ENCODE data around the gene CELF2.
"Not testable (repeated sequence)": the region's sequence is repeated elsewhere in the genome, so short reads cannot be mapped to it uniquely, and the experiment has no call there.

CELF2 gene

DNA sequence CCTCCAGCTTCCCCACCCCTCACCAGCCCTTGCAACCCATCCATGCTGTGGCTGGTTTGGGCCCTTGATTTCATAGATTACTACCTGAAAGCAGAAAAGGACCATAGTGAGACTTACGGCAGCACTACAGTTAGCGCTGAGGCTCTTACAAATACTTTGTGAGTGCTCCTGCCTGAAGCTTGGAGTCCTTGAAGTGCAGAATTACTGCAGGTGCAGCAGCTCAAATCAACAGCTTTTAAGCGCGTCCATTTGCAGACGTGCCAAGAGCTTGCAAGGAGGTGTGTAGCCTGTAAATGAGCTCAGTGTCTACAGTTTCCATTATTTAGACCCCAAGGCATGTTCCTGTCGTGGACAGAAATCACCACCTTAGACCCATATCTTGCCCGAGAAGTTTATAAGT, 103.0 kb downstream of the CELF2 start:
- DNase-seq (ENCODE audit: low read depth in 1 of 2, low spot score in 1 of 2) = no peak

DNA sequence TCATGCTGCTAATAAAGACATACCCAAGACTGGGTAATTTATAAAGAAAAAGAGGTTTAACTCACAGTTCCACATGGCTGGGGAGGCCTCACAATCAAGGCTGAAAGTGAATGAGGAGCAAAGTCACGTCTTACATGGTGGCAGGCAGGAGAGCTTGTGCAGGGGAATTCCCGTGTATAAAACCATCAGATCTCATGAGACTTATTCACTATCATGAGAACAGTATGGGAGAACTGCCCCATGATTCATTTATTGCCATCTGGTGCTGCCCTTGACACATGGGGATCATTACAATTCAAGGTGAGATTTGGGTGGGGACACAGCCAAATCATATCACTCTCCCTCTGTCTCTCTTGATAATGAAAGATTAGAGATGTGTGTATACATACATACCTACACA, 106.2 kb downstream of the CELF2 start:
- not testable (repeated sequence) for DNase-seq (ENCODE audit: low read depth in 1 of 2, low spot score in 1 of 2)

DNA sequence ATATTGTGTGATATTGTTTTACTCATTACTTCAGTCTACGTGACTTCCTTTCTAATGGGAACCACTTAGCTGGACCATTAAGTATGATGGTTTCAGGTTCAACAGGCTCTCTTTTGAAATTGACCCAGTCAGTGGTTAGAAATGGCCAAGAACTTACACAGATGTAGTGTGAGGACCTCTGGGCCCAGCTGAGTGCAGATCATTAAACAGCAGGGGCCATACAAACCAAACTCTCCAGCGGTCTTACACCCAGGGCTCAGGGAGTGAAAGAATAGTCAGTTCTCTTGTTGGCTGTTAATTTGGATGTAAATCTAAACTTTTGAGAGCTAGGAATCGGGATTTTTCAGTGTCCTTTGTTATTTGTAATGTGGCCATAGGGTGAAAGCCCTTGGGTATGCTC, 107.3 kb downstream of the CELF2 start:
- DNase-seq (ENCODE audit: low read depth in 1 of 2, low spot score in 1 of 2) = no peak

DNA sequence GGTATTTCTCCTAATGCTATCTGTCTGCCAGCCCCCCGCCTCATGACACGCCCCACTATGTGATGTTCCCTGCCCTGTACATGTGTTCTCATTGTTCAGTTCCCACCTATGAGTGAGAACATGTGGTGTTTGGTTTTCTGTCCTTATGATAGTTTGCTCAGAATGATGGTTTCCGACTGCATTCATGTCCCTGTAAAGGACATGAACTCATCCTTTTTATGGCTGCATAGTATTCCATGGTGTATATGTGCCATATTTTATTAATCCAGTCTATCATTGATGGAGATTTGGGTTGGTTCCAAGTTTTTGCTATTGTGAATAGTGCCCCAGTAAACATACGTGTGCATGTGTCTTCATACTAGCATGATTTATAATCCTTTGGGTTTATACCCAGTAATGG, 109.3 kb downstream of the CELF2 start:
- DNase-seq (ENCODE audit: low read depth in 1 of 2, low spot score in 1 of 2) = not testable (repeated sequence)

DNA sequence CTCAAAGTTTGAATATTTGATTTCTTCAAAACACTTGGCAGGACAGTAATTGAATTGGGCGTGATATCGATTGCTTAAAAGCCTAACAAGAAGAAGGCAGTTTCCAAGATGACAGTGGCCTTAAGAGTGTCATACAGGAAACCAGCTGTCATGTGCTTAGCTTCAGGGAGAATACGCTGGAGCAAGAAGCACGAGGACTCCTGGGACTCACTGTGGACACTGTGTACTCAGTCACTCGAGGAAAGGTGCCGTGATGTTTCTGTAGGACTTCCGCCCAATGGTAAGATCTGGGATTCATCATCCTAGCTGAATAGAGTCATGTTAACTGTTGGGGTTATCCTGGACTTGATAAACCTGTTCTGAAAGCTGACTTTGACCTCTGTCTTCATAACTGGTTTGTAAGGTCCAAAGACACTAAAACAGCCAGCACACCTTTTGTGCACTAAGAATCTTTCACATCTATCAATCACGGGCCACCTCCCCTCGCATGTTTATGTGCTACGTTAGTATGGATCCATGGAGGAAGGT, 113.5 kb downstream of the CELF2 start:
- no peak for DNase-seq (ENCODE audit: low read depth in 1 of 2, low spot score in 1 of 2)

DNA sequence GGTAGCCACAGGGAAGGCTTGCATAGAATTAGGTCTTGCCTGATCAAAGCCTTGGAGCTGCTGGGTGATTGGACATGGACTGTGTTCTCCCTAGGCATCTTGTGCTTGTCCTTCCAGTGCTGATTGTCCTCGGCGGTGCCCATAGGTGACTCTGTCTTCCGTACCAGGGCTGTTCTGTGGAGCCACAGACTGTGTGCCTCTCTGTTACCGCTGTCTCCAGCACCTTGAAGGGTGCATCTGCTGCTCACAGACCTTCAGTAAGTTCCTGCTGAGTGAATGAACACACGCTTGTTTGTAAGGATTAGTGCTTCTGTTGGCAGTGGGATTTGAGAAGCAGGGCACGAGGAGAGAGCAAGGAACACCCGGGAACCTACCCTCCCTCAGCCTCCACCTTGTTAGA, 116.7 kb downstream of the CELF2 start:
- DNase-seq (ENCODE audit: low read depth in 1 of 2, low spot score in 1 of 2) = no peak

DNA sequence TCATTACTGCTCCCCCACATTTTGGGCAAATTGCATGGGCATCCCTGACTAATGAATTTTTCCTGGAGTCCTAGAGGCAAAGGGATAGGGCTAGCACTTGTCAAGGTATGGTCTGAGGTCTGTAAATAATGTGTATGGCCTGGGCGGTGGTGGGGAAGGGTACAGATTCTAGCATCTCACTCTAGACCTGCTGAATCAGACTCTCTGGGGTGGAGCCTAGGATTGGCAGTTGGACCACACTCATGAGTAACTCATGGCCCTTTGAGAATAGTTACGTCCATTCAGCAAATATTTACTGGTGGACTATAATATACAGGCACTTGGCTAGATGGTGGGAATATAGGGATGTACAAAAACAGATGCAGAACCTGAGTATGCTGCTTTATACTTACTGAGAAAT, 118.0 kb downstream of the CELF2 start:
- no peak for DNase-seq (ENCODE audit: low read depth in 1 of 2, low spot score in 1 of 2)

DNA sequence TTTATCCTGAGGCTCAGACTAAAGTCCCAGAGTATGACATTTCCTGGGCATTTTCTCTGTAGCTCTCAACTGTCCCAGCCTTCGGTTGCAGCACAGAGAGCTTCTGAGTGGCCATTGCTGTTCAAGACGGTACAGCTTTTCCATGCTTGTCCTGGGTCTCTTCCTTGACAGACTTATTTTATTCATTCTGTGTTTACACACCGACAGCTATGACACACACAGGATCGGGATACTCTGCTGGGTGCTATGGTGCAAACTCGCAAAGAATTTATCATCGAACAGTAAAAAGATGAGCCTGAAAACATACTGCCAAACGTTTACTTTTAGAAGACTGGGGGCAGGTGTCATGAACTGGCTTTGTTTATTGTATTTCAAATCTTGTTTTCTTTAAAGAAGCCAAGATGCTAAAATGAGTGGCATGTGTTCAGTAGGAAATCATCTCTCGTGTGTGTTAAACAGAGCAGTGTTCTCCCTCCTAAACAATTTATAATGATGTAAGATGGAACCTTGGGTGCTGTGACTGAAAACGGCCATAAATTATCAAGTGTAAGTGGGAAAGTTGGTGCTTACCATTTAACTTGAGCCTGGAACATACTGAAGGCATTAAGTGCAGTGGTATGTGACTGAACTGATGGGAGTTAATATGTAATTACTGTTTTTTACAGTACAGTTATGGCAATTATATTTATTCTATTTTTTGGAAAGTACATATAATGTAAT, 120.8 kb downstream of the CELF2 start:
- DNase-seq (ENCODE audit: low read depth in 1 of 2, low spot score in 1 of 2) = no peak

DNA sequence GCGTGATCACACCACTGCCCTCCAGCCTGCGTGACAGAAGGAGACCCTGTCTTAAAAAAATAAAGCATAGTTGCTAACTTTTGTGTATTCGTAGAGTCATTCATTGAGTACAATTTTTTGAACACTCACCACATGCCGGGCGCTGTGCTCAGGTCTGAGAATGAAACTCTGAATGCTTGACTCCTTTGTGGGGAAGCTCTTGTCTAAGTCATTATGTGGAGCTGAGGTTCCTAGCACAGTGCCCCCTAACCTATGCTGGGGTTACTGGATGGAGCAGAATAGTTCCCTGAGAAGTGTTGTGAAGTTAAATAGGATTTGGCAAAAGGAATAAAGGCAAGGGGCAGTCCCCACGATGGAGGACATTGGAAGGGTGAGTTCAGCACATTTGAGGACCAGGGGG, 123.3 kb downstream of the CELF2 start:
- DNase-seq (ENCODE audit: low read depth in 1 of 2, low spot score in 1 of 2) = no peak

DNA sequence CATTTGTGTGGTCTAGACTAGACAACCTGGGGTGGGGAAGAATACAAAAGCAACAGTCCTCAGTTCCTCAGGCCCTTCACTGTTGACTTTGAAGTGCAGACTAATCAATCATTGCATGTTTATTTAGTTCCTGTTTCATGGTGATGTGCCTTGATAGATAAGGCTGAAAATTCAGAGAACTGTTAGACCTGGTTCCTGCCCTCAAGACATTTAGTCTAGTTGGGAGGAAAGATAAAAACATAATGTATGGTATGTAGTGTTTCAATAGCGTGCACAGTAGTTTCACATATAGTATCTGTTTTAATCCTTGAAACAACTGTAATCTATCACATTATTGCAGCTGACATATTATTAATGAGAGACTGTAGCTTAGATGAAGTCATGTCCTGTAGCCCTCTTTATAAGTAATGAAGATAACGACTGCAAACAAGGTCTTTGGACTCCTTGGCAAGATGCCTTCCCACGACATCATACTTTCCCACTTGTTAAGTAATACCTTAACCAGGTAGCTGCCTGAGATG, 124.0 kb downstream of the CELF2 start:
- no peak for DNase-seq (ENCODE audit: low read depth in 1 of 2, low spot score in 1 of 2)

DNA sequence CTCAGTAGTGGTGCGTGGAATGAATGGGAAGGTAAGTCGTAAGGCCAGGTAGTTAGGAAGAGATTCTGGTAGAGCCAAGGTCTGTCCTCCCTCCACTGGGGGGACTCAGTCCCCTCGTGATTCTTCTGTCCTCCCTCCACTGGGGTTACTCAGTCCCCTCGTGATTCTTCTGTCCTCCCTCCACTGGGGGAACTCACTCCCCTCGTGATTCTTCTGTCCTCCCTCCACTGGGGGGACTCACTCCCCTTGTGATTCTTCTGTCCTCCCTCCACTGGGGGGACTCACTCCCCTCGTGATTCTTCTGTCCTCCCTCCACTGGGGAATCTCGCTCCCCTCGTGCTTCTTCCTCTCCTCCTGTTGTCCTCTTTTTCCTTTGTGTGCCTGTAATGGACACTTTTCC, 125.1 kb downstream of the CELF2 start:
- no peak for DNase-seq (ENCODE audit: low read depth in 1 of 2, low spot score in 1 of 2)

DNA sequence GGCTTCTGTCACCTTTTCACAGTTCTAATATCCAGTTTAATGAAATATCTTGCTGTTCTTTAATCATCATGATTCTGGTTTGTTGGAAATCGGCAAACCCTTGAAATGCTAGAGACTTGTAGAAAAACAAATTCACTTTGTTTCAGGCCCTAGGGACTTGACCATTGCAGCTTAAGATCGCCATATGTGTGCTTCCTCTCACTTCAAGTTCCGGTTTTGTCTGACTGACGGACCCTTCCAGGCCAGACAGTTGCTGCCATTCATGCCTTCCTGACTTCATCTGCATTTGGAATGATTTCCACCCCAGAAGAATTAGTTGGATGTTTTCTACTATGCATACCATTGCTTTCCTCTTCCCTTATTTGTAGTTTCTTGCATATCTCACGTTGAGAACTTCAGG, 125.6 kb downstream of the CELF2 start:
- DNase-seq (ENCODE audit: low read depth in 1 of 2, low spot score in 1 of 2) = no peak

DNA sequence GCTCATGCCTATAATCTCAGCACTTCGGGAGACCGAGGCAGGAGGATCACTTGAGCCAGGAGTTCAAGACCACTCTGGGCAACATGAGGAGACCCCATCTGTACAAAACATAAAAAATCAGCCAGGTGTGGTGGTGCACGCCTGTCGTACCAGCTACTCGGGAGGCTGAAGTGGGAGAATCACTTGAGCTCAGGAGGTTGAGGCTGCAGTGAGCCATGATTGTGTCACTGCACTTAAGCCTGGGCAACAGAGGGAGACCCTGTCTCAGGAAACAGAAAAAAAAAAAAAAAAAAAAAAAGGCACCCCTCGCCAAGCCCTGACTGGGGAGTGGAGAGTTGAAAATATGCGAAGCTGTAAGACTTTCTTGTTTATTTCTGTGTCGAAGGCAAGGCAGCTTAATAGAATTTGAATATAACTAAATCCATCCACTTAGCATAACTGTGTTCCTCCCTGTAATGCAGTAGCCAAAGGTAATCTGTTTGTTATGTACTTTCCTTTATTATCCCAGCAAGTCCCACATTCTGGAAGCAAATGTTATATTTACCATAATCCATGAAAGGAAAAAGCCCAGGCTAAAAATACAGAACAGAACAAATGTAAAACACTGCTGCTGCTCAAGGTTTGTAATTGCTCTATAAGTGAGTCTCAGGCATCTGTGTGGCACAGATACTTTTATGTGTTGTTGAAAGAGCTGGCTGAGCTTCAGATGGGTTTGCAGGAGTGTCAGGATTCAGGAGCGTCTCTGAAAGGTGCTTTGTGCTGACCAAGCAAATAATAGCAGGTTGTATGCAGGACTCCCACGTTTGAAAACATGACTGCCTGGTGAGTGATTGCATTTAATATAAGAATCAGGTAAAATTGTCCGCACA, 127.2 kb downstream of the CELF2 start:
- no peak for DNase-seq (ENCODE audit: low read depth in 1 of 2, low spot score in 1 of 2)

DNA sequence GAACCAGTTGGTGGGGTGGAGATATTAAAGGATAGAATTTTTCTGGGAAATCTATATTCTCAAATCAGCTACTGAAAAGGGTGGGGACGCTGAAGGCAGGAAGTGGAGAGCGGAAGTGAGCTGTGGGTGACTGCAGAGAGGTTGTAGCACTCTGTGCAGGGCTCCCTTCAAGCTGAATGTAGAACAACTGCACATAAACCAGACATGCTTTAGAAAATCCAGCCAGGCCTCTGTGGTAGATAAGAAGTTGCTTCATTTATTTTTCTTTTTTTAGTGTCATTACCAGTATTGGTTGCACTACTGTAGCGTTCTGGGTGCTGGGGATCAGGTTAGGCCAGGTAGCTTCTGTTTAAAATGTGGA, 127.8 kb downstream of the CELF2 start:
- DNase-seq (ENCODE audit: low read depth in 1 of 2, low spot score in 1 of 2) = no peak

DNA sequence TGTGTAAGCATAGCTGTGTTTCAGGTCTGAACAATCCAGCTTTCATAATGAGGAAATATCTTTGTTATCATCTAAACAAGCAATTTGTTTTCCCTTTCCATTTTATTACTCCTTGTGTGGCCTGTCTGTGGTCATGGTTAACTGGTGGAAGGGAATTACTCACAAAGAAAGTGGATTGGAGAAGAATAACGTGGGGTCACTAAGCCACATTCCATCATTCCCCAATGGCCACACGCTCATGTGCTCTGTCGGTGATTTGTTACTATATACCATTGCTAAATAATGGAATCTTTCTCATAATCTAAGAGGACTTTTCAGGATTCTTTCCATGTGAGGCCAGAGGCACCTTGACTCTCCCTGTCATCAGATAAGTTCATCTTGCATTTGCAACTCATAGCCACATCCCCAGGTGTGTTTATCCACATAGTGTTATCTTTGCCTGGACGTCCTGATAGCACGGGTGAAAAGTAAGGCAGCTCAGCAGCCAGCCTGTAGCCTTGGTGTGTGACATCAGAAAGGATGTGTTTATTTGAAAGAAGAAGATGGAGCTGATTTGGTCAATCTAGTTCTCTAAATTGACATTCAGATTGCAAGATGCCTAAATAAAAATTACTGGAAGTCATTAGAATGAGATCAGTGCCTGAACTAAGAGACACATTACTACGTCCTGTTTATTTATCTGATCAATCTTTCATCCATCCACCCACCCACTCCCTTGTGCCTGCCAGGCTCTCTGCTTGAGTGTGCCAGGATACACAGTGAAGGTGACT, 128.9 kb downstream of the CELF2 start:
- no peak for DNase-seq (ENCODE audit: low read depth in 1 of 2, low spot score in 1 of 2)

DNA sequence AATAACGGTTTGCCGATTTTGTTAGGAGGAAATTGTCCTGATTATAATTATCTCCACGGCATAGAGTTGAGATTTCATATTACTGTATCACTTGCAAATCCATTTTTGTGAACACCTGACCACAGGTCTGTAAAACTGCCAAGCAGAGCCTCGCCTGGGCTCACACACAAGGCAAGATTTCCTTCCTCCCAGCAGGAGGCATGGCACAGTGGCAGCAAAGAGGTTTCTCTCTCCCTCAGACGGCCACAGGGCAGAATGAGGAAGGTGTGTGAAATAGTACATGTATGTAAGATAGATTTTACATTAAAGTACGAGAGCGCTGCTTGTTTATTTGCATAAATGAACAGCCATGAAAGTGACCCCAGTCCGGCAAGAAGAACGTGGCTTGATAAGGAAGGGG, 130.1 kb downstream of the CELF2 start:
- no peak for DNase-seq (ENCODE audit: low read depth in 1 of 2, low spot score in 1 of 2)

DNA sequence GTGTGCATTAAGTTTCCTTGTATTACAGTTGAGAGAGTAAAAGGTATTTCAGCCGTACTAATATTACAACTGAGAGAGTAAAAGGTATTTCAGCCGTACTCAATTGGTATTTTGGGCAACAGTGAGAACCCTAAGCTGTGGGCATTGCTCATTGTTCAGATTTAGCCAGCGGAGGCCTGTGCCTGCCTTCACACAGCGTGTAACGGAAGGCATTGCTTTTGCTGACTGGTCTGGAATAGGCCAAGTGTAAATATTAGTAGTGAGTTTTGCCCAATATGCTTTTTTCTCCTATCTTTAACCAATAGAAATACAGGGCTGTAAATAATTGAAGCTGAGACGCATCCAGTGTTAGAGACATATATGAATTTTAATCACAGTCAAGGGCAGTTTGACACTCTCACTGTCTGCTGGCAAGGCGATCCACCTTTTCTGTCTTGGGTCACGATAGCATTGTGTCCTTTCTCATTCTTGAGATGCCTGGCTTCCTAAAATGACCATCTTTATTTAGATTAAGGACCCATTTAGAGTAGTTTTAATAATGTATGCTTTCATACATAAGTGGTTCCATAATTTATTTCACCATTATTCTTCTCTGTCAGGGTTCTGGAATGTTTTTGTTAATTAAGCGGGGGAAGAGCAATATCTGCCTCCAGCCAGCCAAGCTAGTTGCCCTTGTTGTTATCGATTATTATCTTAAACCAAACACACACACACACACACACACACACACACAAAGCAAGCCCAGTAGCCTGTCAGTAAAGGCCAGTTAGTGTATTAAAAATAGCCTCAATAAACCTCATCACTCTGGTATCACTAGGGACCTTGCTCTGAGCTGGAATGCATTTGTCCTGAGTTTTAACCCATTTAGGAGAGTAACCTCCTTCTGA, 130.7 kb downstream of the CELF2 start:
- no peak for DNase-seq (ENCODE audit: low read depth in 1 of 2, low spot score in 1 of 2)

DNA sequence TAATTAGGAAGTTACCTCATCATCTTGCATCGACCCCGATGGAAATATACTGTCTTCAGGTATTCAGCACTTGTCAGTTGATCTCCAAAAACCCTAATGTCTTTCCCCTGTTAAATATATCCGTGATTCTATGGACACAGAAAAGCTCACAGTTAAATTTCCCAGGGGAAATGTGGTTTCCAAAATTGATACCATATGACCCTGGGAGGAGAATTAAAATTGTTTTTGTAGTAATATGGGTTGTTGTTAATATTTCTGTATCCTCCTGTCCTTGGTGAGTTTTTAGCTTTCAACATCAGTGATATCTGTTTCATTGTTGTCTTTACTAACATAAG, 132.1 kb downstream of the CELF2 start:
- no peak for DNase-seq (ENCODE audit: low read depth in 1 of 2, low spot score in 1 of 2)

DNA sequence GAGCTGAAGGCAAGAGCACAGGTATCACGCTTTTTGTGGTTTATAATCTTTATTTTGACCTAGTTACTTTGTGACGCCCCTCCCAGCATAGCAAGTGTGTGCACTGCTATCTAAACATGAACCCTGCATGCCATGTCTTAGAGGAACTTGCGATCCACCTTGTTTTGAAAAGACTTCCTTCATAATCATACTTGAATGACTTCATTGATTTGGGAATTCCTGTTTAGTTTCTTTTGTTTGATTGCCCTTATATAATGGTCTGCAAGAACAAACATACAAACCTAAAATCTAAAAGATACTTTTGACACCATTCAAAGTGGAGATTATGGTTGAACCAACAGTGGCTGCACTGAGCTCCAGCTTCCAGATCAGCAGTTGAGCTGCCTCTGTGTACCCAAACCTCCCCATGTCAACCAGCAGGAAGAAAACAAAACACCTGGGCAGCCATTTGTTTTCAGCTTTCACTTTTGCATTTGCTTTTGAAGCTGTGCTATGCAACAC, 132.6 kb downstream of the CELF2 start:
- DNase-seq (ENCODE audit: low read depth in 1 of 2, low spot score in 1 of 2) = no peak

DNA sequence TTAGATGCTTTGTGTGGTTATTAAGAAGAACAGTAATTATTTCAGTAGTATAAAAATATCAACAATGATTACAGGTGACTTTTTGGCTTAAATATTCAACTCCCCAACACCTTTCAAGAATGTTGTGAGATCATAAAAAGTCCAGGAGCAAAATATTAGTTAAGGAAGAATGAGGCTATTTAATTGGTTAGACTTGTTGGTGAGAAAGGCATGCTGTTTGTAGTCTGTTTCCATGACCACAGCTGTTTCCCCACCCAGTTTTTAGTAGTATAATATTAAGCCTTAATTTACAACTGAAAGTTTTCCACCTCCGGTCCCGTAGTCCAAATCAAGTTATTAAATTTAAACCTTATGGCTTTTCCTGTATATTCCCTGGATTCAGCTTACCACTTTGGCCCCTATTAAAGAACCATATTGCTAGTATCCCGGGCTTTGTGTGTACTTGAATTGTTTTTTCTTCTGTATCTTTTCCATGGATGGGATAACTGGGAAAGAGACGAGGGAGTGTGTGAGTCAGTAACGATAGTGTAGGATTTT, 133.3 kb downstream of the CELF2 start:
- DNase-seq (ENCODE audit: low read depth in 1 of 2, low spot score in 1 of 2) = no peak
